HG02870 (cell line): ENCODE results near the gene HAND2.

Experiments used
- ATAC-seq: cut with Tn5 transposase; IDR thresholded peaks from one replicate; pipeline ENCODE4 v1.9.1; 2021; ENCODE audit warnings: mild to moderate bottlenecking, moderate library complexity; ENCODE audit not compliant: unreplicated experiment

The HAND2 gene

DNA sequence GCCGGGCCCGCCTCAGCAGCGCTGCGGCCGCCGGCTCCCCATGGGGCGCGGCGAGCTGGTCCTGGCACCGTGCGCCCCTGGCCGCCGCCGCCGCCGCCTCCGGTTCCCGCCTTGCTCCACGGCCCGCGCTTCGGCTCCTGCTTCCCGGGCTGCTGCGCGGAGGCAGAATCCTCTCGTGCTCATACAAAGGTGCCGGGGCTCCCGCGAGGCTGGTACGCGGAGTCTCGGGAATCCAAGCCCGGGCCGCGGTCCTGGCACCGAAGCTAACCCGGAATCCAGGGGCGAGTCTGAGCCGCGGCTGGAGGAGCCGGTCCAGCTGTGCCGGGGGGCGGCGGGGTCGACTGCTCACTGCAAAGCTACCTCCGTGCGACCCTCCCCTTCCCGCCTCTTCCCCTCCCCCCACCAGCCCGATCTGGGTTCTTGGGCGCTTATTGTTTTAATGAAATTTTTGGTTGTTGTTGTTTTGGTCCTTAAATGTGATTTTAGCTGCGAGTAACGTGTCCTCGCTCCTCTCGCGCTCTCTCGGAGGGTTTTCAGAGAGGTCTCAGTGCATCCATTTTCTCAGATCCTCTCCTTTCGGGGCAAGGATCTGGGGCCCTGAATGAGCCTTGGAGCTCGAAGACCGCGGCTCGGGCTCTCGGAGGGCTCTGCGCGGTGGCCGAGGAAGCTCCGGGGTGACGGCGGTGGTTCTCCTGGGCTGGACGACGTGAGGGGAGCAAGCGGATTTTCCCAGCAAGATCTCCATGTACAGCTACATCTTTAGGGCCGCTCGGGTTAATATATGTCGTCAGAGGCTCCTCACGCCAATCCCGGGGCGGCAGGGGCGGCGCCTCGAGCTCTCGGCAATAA lies at the start of gene HAND2:
HAND2 (minus strand) TSS at position 753 of the 849 bp plus-strand sequence. CDS start 940 bp downstream, outside the sequence.
- ATAC-seq: no peak

DNA sequence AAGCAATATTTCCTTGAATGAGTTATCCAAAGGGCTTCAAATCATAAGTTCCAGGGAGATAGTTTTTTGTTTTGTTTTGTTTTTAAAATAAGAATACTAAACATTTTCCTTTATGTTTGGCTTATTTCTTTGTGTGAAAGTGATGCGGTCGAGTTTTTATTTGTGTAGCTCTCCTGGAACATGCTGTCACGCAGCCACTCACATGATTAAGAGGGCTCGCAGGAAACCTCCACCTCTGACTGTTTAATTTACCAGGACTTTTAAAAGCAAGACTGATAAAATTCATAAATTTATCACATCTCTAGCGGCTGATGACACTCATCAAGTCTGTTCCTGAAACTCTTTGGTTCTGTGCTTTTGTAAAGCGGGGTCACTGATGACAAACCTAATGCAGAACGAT lies 48.9 kb upstream of the HAND2 start:
- ATAC-seq: no peak

DNA sequence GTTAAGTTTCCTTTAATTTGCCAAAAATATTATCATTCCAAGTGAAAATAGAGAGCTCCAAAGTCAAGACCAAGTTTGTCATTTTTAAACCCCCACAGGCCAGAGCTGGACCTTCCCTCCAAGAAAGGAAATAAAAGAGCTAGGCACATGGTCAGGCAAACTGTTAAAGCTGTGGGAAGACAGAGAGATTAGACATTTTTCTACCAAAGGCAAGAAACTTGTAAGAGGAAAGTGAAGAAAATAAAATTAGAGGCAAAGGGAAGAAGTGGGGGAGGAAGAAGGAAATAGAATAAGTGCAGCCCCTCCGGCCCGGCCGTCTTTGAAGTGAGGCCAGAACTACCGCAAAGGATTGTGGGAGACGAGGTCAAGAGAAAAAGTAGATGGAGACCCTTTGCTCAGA lies 47.9 kb upstream of the HAND2 start:
- ATAC-seq: no peak

DNA sequence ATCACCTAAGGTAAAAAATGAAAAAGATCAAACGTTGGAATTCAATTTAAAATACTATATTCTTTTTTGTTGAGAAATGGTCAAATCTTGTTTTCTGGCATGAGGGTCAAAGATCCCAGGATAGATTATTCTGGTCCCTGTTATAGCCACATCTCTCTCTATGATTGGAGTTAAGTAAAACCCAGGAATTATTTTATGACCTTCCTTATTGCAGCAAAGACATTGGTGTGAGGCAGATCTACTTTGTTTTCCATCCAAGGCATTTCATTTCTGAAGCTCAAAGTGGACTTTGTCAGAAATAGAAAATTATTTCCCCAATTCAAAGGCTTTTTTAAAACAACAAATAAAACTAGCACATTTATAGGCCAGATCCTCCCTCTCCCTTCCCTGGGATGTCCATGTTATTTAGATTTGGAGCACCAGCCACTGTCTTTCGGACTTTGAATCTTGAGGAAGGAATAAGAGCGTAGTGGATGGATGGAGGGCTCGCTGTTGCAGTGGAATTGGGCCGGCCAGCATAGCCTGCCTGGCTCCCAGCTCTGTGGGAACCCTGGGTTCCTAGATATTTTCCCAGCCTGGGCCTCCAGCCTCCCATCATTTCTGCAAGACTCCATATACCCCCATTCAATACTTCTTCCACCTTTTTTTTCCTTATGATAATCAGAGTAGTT lies 45.6 kb upstream of the HAND2 start:
- no peak for ATAC-seq

DNA sequence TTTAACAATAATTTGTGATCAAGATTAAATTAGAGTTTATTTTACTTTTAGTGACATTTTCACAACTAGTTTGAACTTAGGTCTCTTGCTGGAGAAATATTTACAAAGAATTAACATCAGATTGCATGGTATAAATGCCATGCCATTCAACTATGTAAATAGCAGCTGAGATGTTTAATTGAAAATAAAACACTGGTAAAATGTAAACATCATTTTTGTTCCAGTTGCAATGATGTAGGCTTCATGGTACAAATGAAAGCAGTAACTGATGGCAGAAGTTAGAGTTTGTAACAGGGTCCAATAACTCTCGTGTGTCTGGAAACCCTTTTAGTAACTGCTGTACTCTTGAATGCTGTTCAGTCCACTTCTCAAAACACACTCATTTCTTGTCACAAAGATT lies 43.7 kb upstream of the HAND2 start:
- ATAC-seq: no peak

DNA sequence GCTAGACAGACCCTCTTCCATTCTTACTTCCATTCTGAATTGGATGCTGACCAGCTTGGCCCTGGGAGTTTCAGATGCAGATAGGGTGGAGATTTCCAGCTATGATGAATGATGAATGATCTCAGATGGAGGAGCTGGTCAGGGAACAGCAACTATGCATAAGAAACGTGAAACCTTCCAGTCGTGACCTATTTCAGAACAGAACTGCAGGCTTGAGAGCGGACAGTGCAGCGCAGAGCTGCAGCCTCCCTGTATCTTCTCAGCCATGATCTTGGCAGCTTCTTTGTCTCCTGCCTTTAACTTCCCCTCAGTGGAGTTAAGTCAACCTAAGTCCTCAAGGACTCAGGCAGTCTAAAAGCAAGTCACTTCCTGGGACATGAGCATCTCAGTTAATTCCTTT lies 43.3 kb upstream of the HAND2 start:
- ATAC-seq: no peak

DNA sequence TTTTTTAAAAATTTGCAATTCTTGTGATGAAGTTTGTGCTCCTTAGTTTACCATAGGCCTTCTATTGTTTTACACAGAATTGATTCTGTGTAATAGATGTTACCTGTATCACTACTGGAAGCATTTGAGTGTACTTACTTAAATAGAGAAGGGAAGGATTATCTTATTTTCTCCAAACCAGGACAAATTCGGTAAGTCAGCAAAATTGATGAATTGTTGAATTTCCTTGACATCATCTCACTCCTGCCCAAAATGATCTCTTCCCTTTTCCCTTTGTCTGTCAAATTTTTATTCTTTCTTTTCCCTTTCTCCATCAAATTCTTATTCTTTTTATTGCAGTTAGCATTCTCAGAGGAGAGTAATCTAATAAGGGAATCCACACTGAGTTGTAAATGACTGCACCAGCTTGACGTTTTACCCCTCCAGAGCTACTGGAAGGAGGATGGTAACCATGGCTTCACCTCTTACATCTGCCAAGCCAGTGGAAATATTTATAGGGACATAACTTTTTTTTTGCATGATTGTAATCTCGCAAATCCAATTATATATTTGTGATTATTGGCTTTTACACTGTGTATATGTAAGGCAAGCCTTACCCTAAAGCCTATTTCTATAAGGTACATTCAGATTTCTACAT lies 42.6 kb upstream of the HAND2 start:
- no peak for ATAC-seq

DNA sequence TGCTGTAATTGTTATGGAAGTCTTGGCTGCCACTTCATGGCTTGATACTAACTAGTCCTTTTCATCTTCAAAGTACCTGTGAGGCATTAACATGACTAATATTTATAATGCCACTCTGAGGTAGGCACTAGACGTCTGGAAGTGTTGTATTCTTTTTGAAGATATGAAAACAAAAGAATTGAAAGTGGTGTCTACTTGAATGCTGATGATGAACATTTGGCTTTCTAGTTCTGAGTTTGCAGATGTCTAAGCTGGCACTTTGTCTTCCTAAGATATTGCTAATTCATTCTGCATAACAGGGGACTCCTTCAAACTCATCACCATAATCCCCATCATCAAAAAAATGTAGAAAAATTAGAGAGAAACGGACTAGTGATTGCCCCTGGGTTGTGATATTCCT lies 41.6 kb upstream of the HAND2 start:
- ATAC-seq: no peak

DNA sequence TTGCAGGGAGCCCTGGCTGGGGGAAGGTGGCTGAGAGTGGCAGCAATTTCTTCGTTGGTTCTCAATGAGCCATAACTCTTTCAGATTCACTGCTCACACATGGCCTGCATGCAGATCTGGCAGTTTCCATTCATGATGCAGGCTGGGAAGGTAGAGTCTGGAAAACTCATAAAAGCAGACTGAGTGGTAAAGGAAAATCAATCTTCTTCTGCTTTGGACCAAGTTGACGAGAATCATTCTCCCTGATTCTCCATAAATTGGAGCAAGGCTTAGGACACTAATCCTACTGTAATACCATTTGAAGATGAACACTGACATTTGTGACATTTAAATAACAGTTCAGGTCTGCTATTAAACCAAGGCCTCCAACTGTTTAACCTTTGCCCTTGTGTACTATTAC lies 35.3 kb upstream of the HAND2 start:
- ATAC-seq: no peak

DNA sequence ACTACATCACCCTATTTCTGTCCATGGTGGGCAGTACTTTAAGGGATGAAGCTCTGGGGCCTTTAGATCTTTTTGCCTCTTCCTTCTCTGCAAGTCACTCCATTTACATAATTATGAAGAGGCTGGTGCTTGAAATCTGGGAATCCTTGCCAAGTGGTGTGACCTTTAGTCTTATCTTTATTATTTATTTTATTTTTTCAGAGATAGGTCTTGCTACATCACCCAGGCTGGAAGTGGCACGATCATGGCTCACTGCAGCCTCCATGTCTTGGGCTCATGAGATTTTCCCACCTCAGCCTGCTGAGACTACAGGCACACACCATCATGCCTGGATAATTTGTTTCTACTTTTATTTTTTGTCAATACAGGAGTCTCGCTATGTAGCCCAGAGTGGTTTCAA lies 34.4 kb upstream of the HAND2 start:
- ATAC-seq: no peak

DNA sequence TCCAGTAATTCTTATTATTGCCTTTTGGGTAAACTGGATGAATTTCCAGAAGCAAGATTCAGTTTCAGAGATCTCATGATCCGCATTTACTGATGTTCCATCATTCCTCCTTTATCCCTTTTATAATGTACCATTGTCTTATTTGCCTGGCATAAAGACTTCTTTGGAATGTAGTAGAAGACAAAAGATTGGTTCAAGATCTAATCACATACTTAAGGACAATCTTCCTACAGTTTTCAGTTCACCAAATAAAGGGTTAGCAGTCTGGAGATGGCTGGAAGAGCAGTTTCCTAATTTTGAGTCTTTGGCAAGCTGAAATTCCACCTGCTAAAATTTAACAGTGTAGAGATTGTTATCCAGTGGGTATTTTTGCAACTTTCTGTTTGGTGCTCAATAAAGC lies 30.9 kb upstream of the HAND2 start:
- ATAC-seq: no peak

DNA sequence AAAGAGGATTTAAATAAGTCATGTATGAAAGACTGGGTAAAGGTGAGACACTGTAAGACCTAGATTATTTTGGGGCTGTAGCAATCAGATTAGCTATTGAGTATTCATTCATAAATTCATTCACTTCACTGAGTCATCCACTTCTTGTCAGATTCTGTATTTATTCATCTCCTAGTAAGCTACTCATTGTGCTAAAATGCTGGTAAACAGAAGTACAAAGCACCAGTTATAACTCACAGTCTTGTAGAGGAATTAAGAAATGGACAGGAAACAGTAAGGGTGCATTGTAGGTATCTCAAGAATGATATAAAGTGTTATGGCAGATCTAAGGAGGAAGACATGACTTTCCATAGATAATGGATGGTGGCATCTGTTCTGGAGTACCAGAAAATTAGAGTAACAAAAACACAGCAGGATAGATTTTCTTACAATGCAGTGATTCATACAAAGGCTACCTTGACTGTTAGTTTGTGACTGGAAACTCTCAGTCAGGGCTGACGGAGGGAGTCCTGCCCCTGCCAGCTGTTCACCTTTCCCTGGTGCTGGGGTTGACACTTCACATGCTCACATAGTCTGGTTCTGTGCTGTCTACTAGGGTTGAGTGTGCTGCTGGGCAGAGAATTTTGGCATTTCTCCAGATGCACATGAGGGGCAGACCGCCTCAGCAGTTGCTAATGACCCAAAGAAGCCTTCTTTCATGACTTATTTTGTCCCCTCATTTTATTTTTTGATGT lies 26.5 kb upstream of the HAND2 start:
- ATAC-seq: no peak

DNA sequence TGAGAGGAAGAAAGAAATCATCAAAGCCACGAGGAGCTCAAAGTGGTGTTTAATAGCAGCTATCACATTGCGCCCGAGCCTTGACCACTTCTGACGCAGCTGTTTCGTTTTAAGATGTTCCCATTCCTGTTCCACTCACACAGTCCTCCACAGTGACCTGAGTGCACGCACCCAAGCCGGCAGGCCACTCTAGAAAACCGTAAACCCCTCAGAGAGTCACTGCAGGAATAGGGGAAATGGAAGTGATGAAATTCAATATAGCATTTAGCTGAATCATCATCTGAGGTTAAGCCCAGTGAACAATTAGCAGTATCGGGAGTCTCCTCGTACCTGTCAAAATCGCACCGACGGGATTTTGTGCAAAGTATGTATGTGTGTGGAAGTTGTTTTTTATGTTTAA lies 17.9 kb upstream of the HAND2 start:
- no peak for ATAC-seq

DNA sequence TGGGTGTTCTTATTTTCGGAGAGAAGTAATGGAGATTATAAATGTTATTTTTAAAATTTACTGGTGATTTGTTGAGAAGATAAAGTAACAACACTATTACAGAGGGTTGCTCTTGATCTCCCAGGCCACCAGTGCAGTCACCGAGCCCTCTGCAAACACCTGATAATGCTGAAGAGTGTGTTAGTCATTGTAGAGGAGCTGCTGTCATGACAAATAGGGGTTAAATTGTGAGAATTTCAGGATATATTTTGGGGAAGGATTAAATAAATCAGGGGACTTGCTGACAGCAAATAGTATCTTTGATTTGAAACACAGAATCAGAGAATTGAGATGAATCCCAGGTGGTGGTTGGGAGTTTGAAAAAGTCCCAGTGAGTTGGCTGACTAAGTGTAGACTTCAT lies 16.7 kb upstream of the HAND2 start:
- no peak for ATAC-seq

DNA sequence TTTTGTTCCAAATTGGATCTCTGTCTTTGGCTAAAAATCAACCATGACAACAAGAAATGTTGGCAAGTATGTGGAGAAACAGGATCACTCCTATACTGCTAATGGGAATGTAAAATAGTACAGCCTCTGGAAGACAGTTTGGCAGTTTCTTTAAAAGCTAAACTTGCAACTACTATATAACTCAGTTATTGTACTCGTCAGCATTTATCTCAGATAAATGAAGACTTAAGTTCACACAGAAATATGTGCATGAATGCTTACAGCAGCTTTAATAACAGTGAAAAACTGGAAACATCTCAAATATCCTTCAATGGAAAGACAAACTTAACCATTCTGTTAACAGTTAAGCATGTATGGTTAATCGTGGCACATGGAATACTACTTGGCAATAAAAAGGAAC lies 15.4 kb upstream of the HAND2 start:
- ATAC-seq: no peak

DNA sequence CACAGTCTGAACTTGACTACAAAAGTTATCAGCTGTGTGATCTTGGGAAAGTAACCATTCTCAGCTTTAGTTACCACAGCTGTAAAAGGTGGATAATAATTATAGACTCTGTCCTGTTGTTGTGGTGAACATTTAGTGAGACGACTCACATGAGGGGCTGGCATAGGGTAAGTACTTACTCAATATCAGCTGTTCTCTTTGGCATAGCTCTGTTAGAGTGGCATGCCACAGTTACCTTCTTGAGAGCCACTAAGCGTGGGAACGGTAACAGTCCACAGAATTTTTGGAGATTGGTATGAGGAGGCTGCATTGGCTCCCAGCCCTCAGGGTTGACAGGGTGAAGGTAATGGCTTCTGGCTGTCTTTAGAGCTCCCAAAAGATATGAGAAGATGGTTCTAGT lies 13.2 kb upstream of the HAND2 start:
- no peak for ATAC-seq

DNA sequence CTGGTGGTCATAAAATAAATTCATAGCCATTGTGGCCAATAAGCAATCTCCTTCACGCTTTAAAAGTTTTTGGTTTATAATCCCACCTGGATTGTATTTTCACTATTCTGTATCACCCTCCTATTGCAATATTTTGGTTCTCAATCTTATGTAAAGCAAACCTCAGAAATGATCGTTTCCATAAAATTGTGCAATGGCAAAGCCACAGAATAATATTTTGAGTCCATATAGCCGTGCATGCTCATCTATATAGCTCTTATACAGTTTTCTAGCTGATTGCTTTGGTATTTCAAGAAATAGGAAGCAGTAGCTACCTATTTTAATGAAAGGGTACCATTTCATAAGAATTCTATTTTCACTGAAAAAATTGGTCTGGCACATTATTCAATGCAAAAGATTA lies 10.0 kb upstream of the HAND2 start:
- no peak for ATAC-seq

DNA sequence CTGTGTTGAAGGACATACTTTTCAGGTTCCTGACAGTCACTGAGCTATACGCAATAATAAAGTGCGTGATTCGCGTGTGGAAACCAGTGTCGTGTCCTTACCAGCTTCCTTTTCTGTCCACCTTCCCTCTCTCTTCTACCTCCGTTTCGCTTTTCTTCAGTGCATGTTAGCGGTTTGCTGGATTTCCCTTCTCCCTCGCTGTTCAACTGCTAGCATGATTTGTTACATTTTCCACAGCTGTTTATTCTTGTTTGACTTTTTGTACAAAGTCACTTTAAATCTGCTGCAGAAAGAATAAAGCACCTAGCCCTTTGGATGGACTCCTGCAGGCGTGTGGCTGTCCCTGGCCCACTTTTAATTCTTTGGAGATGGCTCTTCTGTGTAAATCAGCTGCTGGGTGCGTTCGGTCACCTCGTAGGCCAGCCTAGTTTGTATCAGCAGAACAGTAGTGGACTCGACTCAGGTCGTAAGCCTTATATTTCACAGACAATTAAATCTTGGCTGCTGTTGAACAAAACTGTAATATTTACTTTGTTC lies 8.9 kb upstream of the HAND2 start:
- no peak for ATAC-seq

DNA sequence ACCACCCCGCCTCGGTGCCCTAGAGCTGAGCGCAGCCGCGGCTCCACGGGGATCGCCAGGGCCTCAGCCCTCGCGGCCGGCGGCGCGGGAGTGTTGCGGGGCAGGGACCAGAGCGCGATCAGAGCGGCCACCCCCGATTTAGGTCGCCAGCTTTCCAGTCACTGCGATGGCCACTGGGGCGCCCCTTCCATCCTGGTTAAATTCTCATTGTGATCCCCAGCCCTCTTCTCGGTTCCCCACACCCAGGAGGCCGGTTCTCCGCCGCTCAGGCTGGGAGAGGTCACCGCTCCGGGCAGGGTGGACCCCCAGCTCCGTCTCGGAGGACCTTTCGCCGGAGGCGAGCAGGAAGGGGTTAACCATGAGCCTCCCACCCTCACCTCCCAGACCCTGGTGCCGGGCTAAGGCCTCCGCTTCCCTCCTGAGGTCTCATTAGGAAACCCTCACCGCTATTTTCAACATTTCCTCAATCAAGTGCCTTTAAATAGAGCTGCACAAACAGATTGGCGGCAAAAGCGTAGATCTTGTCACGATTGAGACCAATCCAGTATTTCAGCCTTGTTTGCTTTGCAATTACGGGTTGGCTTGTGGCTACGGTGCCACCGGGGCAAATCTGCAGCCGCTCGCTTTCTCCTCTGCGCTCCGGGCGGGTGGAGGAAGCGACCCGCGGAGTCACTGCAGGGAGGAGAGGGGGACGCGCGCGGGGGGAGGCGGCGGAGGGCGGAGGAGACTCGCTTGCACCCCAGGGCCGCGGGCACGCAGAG lies 8.3 kb upstream of the HAND2 start:
- no peak for ATAC-seq

DNA sequence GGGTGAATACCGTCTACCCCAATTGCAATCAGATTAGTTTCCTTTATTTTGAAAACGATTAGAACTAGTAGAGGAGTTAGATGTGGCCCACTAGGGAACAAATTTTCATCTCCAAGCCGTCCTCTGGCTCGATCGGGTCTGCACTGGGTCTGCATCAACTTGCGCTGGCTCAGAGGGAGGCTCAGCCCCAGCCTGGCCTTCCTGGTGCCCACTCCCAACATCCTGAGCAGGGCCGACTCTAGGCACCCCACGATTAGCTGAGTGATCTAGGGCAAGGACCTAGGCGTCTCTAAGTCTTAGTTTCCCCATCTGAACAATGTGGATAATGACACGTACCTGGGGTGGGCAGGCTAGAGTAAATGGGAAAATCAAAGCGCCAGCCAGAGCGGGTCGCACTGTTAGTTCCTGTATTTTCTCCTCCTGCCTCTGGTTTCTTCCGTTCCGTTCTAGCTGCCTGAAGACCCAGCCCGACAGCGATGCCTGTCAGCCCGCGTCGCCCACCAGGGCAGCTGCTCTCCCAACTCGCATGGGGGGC lies 7.7 kb upstream of the HAND2 start:
- ATAC-seq: no peak
